Measurements from ENCODE around the gene GMDS. TPM values are rescaled to one million over a fixed set of nuclear protein-coding genes. Genes with fewer than 3 reads are reported as not detected.

Gene GMDS
- total RNA-seq, 1 experiment from 2014 or later, result 31.1 TPM

- no peak overlapping the region for H3K27ac Mint-ChIP-seq (ENCODE audit: unreplicated experiment)
- Histone ChIP-seq H3K9me3 (no peaks in the 10 kb centered on the region), H3K36me3 (ENCODE audit: control insufficient read depth, insufficient read depth, low read length) (no peaks in the 10 kb centered on the region), H3K4me3 (ENCODE audit: low read depth, low read length) (no peak overlapping the region), H3K4me1 (no peaks in the 10 kb centered on the region), H3K27me3 (replicated peaks; ENCODE audit: control insufficient read depth, insufficient read depth, low read length) (no peaks in the 10 kb centered on the region)
- no peaks in the 10 kb centered on the region for H3K36me3 Mint-ChIP-seq (ENCODE audit: insufficient read depth, unreplicated experiment)
- ChIA-PET POLR2A (no interaction called here), CTCF (no interaction called here)
- DNase-seq, result no peak
- BruUV-seq (replicated peaks), result no TSS peak
- peaks cover 5% of the 10 kb centered on the region for H3K9me3 Mint-ChIP-seq (ENCODE audit: unreplicated experiment)
- no peaks in the 10 kb centered on the region for H3K27me3 Mint-ChIP-seq (ENCODE audit: insufficient read depth, unreplicated experiment)
- no peak overlapping the region for H3K4me3 Mint-ChIP-seq (ENCODE audit: unreplicated experiment)
- no peaks in the 10 kb centered on the region for H3K4me1 Mint-ChIP-seq (ENCODE audit: low read depth, unreplicated experiment)
- intact Hi-C loops (cut with micrococcal nuclease; ENCODE audit: unreplicated experiment), result no loop called here
- TF ChIP-seq, protein P1, sequence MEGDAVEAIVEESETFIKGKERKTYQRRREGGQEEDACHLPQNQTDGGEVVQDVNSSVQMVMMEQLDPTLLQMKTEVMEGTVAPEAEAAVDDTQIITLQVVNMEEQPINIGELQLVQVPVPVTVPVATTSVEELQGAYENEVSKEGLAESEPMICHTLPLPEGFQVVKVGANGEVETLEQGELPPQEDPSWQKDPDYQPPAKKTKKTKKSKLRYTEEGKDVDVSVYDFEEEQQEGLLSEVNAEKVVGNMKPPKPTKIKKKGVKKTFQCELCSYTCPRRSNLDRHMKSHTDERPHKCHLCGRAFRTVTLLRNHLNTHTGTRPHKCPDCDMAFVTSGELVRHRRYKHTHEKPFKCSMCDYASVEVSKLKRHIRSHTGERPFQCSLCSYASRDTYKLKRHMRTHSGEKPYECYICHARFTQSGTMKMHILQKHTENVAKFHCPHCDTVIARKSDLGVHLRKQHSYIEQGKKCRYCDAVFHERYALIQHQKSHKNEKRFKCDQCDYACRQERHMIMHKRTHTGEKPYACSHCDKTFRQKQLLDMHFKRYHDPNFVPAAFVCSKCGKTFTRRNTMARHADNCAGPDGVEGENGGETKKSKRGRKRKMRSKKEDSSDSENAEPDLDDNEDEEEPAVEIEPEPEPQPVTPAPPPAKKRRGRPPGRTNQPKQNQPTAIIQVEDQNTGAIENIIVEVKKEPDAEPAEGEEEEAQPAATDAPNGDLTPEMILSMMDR (IDR thresholded peaks at IDR 0.05; ENCODE audit: insufficient read depth in 1 of 2, low read depth in 1 of 2, low read length in 1 of 2, severe bottlenecking in 1 of 2, unreplicated experiment in 1 of 2), result no peak
These were observed 496.4 kb downstream of the GMDS start for GRCh38 chr6:1749041-1749440.

- no peak overlapping the region for H3K4me3 Mint-ChIP-seq (ENCODE audit: unreplicated experiment)
- no peaks in the 10 kb centered on the region for H3K4me1 ChIP-seq
- no peaks in the 10 kb centered on the region for H3K9me3 ChIP-seq
- no peaks in the 10 kb centered on the region for H3K9me3 Mint-ChIP-seq (ENCODE audit: unreplicated experiment)
- intact Hi-C loops (cut with micrococcal nuclease; ENCODE audit: unreplicated experiment), result no loop called here
- ChIA-PET CTCF (no interaction called here), POLR2A (no interaction called here)
- no peak for DNase-seq
- no peaks in the 10 kb centered on the region for H3K4me1 Mint-ChIP-seq (ENCODE audit: low read depth, unreplicated experiment)
- no peaks in the 10 kb centered on the region for H3K36me3 Mint-ChIP-seq (ENCODE audit: insufficient read depth, unreplicated experiment)
- H3K27me3 Mint-ChIP-seq (ENCODE audit: insufficient read depth, unreplicated experiment), result no peaks in the 10 kb centered on the region
- H3K27ac Mint-ChIP-seq (ENCODE audit: unreplicated experiment), result no peak overlapping the region
- TF ChIP-seq, protein P1 (IDR thresholded peaks at IDR 0.05; ENCODE audit: insufficient read depth in 1 of 2, low read depth in 1 of 2, low read length in 1 of 2, severe bottlenecking in 1 of 2, unreplicated experiment in 1 of 2), result no peak
- H3K27me3 ChIP-seq (replicated peaks; ENCODE audit: control insufficient read depth, insufficient read depth, low read length), result no peaks in the 10 kb centered on the region
- BruUV-seq (replicated peaks), result no TSS peak
- H3K36me3 ChIP-seq (ENCODE audit: control insufficient read depth, insufficient read depth, low read length), result no peaks in the 10 kb centered on the region
- H3K4me3 ChIP-seq (ENCODE audit: low read depth, low read length), result no peak overlapping the region
These were observed 497.9 kb downstream of the GMDS start for GRCh38 chr6:1747531-1747930.

GRCh38 chr6:1747003-1747402 is 498.4 kb downstream of the GMDS start:
- CTCF ChIA-PET, result no interaction called here
- Mint-ChIP-seq H3K4me1 (ENCODE audit: low read depth, unreplicated experiment) (no peaks in the 10 kb centered on the region), H3K27me3 (ENCODE audit: insufficient read depth, unreplicated experiment) (no peaks in the 10 kb centered on the region), H3K9me3 (ENCODE audit: unreplicated experiment) (no peaks in the 10 kb centered on the region), H3K4me3 (ENCODE audit: unreplicated experiment) (no peak overlapping the region), H3K27ac (ENCODE audit: unreplicated experiment) (no peak overlapping the region), H3K36me3 (ENCODE audit: insufficient read depth, unreplicated experiment) (no peaks in the 10 kb centered on the region)
- DNase-seq, result no peak
- no peaks in the 10 kb centered on the region for H3K27me3 ChIP-seq (replicated peaks; ENCODE audit: control insufficient read depth, insufficient read depth, low read length)
- POLR2A ChIA-PET, result no interaction called here
- intact Hi-C loops (cut with micrococcal nuclease; ENCODE audit: unreplicated experiment), result no loop called here
- no peak overlapping the region for H3K4me3 ChIP-seq (ENCODE audit: low read depth, low read length)
- BruUV-seq (replicated peaks), result no TSS peak
- no peaks in the 10 kb centered on the region for H3K9me3 ChIP-seq
- no peaks in the 10 kb centered on the region for H3K4me1 ChIP-seq
- no peaks in the 10 kb centered on the region for H3K36me3 ChIP-seq (ENCODE audit: control insufficient read depth, insufficient read depth, low read length)
- TF ChIP-seq, protein P1 (IDR thresholded peaks at IDR 0.05; ENCODE audit: insufficient read depth in 1 of 2, low read depth in 1 of 2, low read length in 1 of 2, severe bottlenecking in 1 of 2, unreplicated experiment in 1 of 2), result no peak

Measured in Caco-2 (cell line).